ENCODE data around the gene SLC9A1. TPM values are rescaled to one million over a fixed set of nuclear protein-coding genes. Genes with fewer than 3 reads are reported as not detected.

SLC9A1 gene
- total RNA-seq, 1 experiment from 2014 or later, result 21.7 TPM

DNA sequence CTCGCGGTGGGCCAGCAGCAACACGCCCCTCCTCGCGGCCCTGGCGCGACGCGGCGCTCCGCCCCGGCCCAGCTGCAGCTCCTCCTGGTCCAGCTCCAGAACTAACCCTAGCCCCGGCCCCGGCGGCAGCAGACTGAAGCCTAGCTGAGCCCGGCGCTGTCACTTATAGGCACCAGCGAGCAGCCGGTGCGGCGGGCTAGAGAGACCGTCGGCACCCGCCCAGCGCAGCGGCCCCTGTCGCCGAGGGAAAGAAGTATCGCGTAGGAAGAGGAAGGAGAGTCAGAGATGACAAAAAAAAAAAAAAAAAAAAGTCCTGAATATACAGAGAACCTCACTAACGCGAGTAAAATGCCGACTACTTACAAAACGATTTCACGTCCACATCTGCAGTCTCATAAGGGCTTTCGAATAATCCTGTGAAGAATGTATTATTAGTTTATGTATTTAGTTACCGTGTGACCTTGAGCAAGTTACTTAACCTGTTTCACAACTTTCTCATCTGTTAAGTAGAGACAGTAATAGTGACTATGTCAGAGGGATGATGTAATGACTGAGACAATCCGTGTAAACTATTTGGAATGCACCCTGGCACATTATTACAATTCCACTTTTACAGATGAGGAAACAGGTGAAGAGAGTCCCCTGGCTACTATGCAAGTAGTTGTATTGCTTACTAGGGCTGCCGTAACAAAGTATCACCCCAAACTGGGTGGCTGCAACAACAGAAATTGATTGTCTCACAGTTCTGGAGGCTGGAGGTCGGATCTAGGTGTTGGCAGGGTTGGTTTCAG is at the start of gene SLC9A1 (continued):
- TF ChIP-seq CBX3 (IDR thresholded peaks at IDR 0.05; ENCODE audit: low read depth) (peak; percentile 96), ELF1 (IDR thresholded peaks at IDR 0.05; ENCODE audit: borderline replicate concordance, low read depth) (no peak; the same call in 1 of the 2 replicates), ZNF274 (IDR thresholded peaks at IDR 0.05; ENCODE audit: low read depth, low read length) (no peak), EZH2 (IDR thresholded peaks at IDR 0.05) (no peak), SRF (IDR thresholded peaks at IDR 0.05; ENCODE audit: low read depth) (peak; percentile 22; the same call in 1 of the 2 replicates), RAD21 (IDR thresholded peaks at IDR 0.05; ENCODE audit: low read depth) (peak; percentile 28), TCF7L2 (IDR thresholded peaks at IDR 0.05; ENCODE audit: borderline replicate concordance, extremely low read depth, insufficient read depth, insufficient read length) (peak; percentile 61)

DNA sequence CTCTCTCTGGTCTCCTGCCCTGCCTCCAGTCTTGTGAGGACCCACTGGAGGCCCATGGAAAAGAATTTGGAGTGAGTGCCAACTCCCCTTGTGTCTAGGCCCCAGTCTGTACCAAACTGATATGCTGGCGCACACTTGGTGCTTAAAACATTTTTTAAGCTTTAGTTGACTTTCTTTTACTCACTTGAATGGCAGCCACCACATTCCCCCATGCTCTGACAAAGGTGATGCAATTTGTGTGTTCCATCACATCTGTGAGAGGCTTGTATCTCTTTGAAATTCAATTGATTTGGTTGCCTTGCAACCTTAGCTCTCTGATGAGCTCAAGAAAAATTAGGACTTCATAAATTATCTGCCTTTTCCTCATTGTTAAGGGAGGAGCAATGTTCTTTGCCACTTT is 49.0 kb upstream of the SLC9A1 start:
- CTCF ChIA-PET, result no interaction called here
- POLR2A ChIA-PET, result no interaction called here
- intact Hi-C loops (cut with micrococcal nuclease), result no loop called here

More for the DNA sequence above, 49.0 kb upstream of the SLC9A1 start:
- RAD21 ChIA-PET (ENCODE audit: low non-redundant PET in 1 of 2, low total read pairs in 2 of 2, uncharacterized antibody in 2 of 2, unreplicated experiment in 2 of 2), result no interaction called here
- ATAC-seq, result no peak
- BruUV-seq (replicated peaks), result no TSS peak
- Histone ChIP-seq H3K79me2 (ENCODE audit: insufficient read depth, low read length) (no peaks in the 10 kb centered on the region), H3K36me3 (ENCODE audit: control insufficient read depth in 1 of 2, insufficient read depth in 2 of 2, low read length in 2 of 2) (no peaks in the 10 kb centered on the region), H4K20me1 (ENCODE audit: insufficient read depth) (no peaks in the 10 kb centered on the region), H3K27me3 (ENCODE audit: insufficient read depth, low read length) (no peaks in the 10 kb centered on the region), H3K9me2 (ENCODE audit: insufficient read depth) (no peaks in the 10 kb centered on the region), H2AFZ (ENCODE audit: low read depth, low read length, poor library complexity, severe bottlenecking) (no peak overlapping the region), H3K9ac (ENCODE audit: low read length) (no peak overlapping the region), H3K4me3 (replicated peaks in 1 of 2; ENCODE audit: low read depth in 1 of 2, low read length in 2 of 2) (no peak overlapping the region), H3K4me1 (ENCODE audit: control insufficient read depth in 1 of 2, insufficient read depth in 2 of 2, low read length in 2 of 2) (no peaks in the 10 kb centered on the region), H3K9me3 (ENCODE audit: control insufficient read depth in 1 of 2, insufficient read depth in 1 of 2, low read depth in 1 of 2, low read length in 2 of 2) (no peaks in the 10 kb centered on the region), H3K27ac (ENCODE audit: low read depth, low read length) (no peak overlapping the region), H3K4me2 (ENCODE audit: low read length) (no peak overlapping the region)
- no peak for TF ChIP-seq SP1 (IDR thresholded peaks at IDR 0.05; ENCODE audit: low read depth)
- TF ChIP-seq, protein P1, sequence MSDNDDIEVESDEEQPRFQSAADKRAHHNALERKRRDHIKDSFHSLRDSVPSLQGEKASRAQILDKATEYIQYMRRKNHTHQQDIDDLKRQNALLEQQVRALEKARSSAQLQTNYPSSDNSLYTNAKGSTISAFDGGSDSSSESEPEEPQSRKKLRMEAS (IDR thresholded peaks at IDR 0.05), result no peak
- TF ChIP-seq ELF1 (IDR thresholded peaks at IDR 0.05; ENCODE audit: borderline replicate concordance, low read depth), result no peak
- TF ChIP-seq, protein P2, sequence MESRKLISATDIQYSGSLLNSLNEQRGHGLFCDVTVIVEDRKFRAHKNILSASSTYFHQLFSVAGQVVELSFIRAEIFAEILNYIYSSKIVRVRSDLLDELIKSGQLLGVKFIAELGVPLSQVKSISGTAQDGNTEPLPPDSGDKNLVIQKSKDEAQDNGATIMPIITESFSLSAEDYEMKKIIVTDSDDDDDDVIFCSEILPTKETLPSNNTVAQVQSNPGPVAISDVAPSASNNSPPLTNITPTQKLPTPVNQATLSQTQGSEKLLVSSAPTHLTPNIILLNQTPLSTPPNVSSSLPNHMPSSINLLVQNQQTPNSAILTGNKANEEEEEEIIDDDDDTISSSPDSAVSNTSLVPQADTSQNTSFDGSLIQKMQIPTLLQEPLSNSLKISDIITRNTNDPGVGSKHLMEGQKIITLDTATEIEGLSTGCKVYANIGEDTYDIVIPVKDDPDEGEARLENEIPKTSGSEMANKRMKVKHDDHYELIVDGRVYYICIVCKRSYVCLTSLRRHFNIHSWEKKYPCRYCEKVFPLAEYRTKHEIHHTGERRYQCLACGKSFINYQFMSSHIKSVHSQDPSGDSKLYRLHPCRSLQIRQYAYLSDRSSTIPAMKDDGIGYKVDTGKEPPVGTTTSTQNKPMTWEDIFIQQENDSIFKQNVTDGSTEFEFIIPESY (IDR thresholded peaks at IDR 0.05; ENCODE audit: extremely low read depth, insufficient replicate concordance, low read length), result no peak
- no peak for TF ChIP-seq SIN3A (IDR thresholded peaks at IDR 0.05; ENCODE audit: low read depth)
- TF ChIP-seq JUND (IDR thresholded peaks at IDR 0.05), result no peak
- no peak for DNase-seq (ENCODE audit: low read depth, low spot score)
